Endothelial cell of umbilical vein (primary cell): ENCODE measurements around the gene PTGS1. TPM values are rescaled to one million over a fixed set of nuclear protein-coding genes. Genes with fewer than 3 reads are reported as not detected.

Source experiments
- BruUV-seq: library from RNA; stranded (reverse); fragments of 400-500 nt; replicated peaks from 2 replicates; lab custom pipeline; 2021; lab: Mats Ljungman, UMichigan
- CTCF ChIA-PET: fragments of 300-600, 350-600 bp; sonication (Branson Sonifier 250); formaldehyde crosslinking; loops from one replicate; lab custom pipeline; 2021; ENCODE audit warnings: antibody characterized with exemption, inconsistent platforms; lab: Charles Lee
- POLR2A ChIA-PET: fragments of 300-600, 350-600 bp; sonication (Branson Sonifier 250); formaldehyde crosslinking; loops from one replicate; lab custom pipeline; 2021; ENCODE audit warnings: antibody characterized with exemption, inconsistent platforms; lab: Charles Lee
- DNase-seq: peaks from one replicate; pipeline ENCODE4 v3.0.0-alpha.2; 2011; ENCODE audit warnings: low read depth, low spot score
- FAIRE-seq: peaks from 2 replicates; lab custom pipeline; 2011; peaks lifted over from hg19 to GRCh38; lab: Jason Lieb, UNC
- H2AFZ ChIP-seq: 2 replicates; pipeline ENCODE4 v1.6.0; 2012; ENCODE audit warnings: low read depth, low read length, control low read depth, inconsistent platforms
- H3K27ac ChIP-seq: 2 replicates; pipeline ENCODE4 v1.5.1; 2011; ENCODE audit warnings: low read depth, mild to moderate bottlenecking, control low read depth, low read length, moderate library complexity; ENCODE audit not compliant: insufficient read depth
- H3K27me3 ChIP-seq, 2 experiments: 2 replicates each; pipeline versions ENCODE4 v1.6.0 to v1.6.1; 2011; ENCODE audit warnings: low read length in 2 of 2, mixed read lengths in 1 of 2; ENCODE audit not compliant: control insufficient read depth in 2 of 2, insufficient read depth in 2 of 2
- H3K36me3 ChIP-seq, 2 experiments: 2 replicates in 1 of 2; 3 replicates in 1 of 2; pipeline ENCODE4 v1.5.1; 2011; ENCODE audit warnings: low read length in 2 of 2, mild to moderate bottlenecking in 1 of 2, moderate library complexity in 1 of 2; ENCODE audit not compliant: control insufficient read depth in 2 of 2, insufficient read depth in 2 of 2; ENCODE audit errors: extremely low read depth in 1 of 2
- H3K4me1 ChIP-seq: 3 replicates; pipeline ENCODE4 v1.5.1; 2011; ENCODE audit warnings: mild to moderate bottlenecking, low read length; ENCODE audit not compliant: control insufficient read depth, insufficient read depth; ENCODE audit errors: extremely low read depth
- H3K4me2 ChIP-seq: 2 replicates; pipeline ENCODE4 v1.6.1; 2011; ENCODE audit warnings: low read length, control low read depth, mixed read lengths; ENCODE audit not compliant: insufficient read depth
- H3K4me3 ChIP-seq, 3 experiments: fragments of 200-600 bp in 1 of 3; sonication (generic), shearing (Covaris generic) in 1 of 3; replicated peaks in 1 of 3; 2 replicates each; pipeline ENCODE4 v1.5.1; 2011 to 2016; ENCODE audit warnings: control low read depth in 3 of 3, low read length in 3 of 3, mild to moderate bottlenecking in 2 of 3, inconsistent platforms in 1 of 3, low read depth in 1 of 3, moderate library complexity in 1 of 3; ENCODE audit not compliant: insufficient read depth in 1 of 3
- H3K79me2 ChIP-seq: 2 replicates; pipeline ENCODE4 v1.6.0; 2012; ENCODE audit warnings: low read length, inconsistent platforms; ENCODE audit not compliant: control insufficient read depth, insufficient read depth
- H3K9ac ChIP-seq: replicated peaks from 2 replicates; pipeline ENCODE3; 2011; ENCODE audit warnings: low read length, control low read depth; ENCODE audit not compliant: insufficient read depth; ENCODE audit errors: extremely low read depth
- H3K9me1 ChIP-seq: replicated peaks from 3 replicates; pipeline ENCODE4 v1.6.0; 2011; ENCODE audit warnings: mild to moderate bottlenecking, low read length; ENCODE audit not compliant: control insufficient read depth, insufficient read depth; ENCODE audit errors: extremely low read depth
- H3K9me3 ChIP-seq: replicated peaks from 2 replicates; pipeline ENCODE4 v1.5.1; 2012; ENCODE audit warnings: low read length, inconsistent platforms; ENCODE audit not compliant: control insufficient read depth, insufficient read depth
- H4K20me1 ChIP-seq: replicated peaks from 2 replicates; pipeline ENCODE3; 2011; ENCODE audit warnings: mild to moderate bottlenecking, low read length; ENCODE audit not compliant: control insufficient read depth, insufficient read depth; ENCODE audit errors: extremely low read depth
- EZH2 ChIP-seq: IDR thresholded peaks from 2 replicates; pipeline ENCODE4 v1.6.1; 2012; ENCODE audit warnings: borderline replicate concordance, low read depth, mild to moderate bottlenecking, moderate library complexity, low read length, inconsistent platforms; ENCODE audit not compliant: severe bottlenecking
- FOS ChIP-seq: IDR thresholded peaks from 2 replicates; pipeline ENCODE4 v1.6.1; 2011; ENCODE audit warnings: mild to moderate bottlenecking, low read length, moderate library complexity, borderline replicate concordance; ENCODE audit not compliant: insufficient read depth
- GATA2 ChIP-seq: IDR thresholded peaks from 2 replicates; pipeline ENCODE4 v1.7.0; 2011; ENCODE audit warnings: low read depth, mild to moderate bottlenecking, moderate library complexity, mixed read lengths, low read length; ENCODE audit not compliant: insufficient read length, insufficient read depth
- JUN ChIP-seq: IDR thresholded peaks from 2 replicates; pipeline ENCODE4 v1.6.1; 2011; ENCODE audit warnings: borderline replicate concordance, low read depth; ENCODE audit not compliant: insufficient read length, insufficient read depth
- MAX ChIP-seq: IDR thresholded peaks from 2 replicates; pipeline ENCODE4 v1.6.1; 2011; ENCODE audit not compliant: insufficient read depth, insufficient read length
- MYC ChIP-seq: IDR thresholded peaks from one replicate; pipeline ENCODE4 v1.6.1; 2011; ENCODE audit warnings: mild to moderate bottlenecking, low read depth, low read length
- POLR2A ChIP-seq: IDR thresholded peaks from 2 replicates; pipeline ENCODE4 v1.6.1; 2012; ENCODE audit warnings: low read depth, mild to moderate bottlenecking, control low read depth, low read length
- POLR2AphosphoS5 ChIP-seq: IDR thresholded peaks from 2 replicates; pipeline ENCODE4 v1.6.1; 2012; ENCODE audit warnings: low read depth, mild to moderate bottlenecking, control low read depth, low read length, moderate library complexity; ENCODE audit not compliant: insufficient read depth
- dilution Hi-C: fragments of 300-500 bp; cut with MboI; formaldehyde crosslinking; loops from one replicate; pipeline ENCODE4 v1.15.0; 2019; ENCODE audit warnings: low sequenced_read_pairs; ENCODE audit not compliant: extremely low pct_ligation_motif_present
- intact Hi-C: fragments of 100-400 bp; cut with micrococcal nuclease; formaldehyde crosslinking; loops from one replicate; pipeline ENCODE4 v1.10.0; 2022
- polyA plus RNA-seq, 4 experiments: library from polyadenylated mRNA; depleted of rRNA in 3 of 4; stranded (reverse) in 3 of 4; unstranded in 1 of 4; fragments of >200 nt; gene quantifications; 2 replicates each; pipeline versions ENCODE4 v1.2.1 to v1.2.3, GENCODE V29; 2011 to 2012; ENCODE audit warnings: missing spikeins in 1 of 4
- total RNA-seq: library from RNA; stranded (reverse); gene quantifications from 2 replicates; pipeline ENCODE4 v1.2.3, GENCODE V29; 2021
- TF ChIP-seq, protein P1 (sequence below), 2 donors: IDR thresholded peaks; 1 replicate in 1 of 2; 2 replicates in 1 of 2; pipeline ENCODE4 v1.5.1; 2011; ENCODE audit warnings: low read length in 2 of 2, mild to moderate bottlenecking in 2 of 2, moderate library complexity in 2 of 2, control low read depth in 1 of 2, inconsistent platforms in 1 of 2, low read depth in 1 of 2; ENCODE audit not compliant: insufficient read depth in 1 of 2; ENCODE audit errors: extremely low read depth in 1 of 2

Gene PTGS1
- total and polyA plus RNA-seq, 2 donors (not counting 3 experiments of a cell fraction or from before 2014, with no cell fraction given) = 37.6 to 45.2 TPM

DNA sequence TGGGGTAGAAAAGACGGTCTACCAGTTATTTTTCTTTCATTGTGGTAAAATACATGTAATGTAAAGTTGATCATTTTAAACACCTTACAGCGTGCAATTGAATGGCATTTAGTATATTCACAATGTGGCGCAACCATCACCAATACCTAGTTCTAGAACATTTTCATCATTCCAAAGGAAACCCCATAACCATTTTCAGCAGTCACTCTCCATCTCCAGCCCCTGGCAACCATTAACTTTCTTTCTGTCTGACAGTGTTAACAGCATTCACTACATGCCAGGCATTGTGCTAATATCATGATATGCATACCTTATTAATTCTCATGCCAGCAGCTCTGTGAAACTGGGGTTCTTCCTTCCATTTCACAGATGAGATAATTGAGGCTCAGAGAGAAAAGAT is 32.0 kb downstream of the PTGS1 start:
- intact Hi-C loops = loop anchor here (1.0 to 2.0 kb wide), 6 partner anchors 18 to 416 kb away; no protein-coding TSS in a partner anchor
- Histone ChIP-seq H3K27me3 (no peaks in the 10 kb centered on the region), H3K36me3 (no peaks in the 10 kb centered on the region), H4K20me1 (no peaks in the 10 kb centered on the region), H3K9me3 (no peaks in the 10 kb centered on the region), H3K9ac (peak overlapping the region; percentile 41), H3K4me2 (peak overlapping the region; percentile 26), H3K27ac (peak overlapping the region; percentile 94), H3K4me1 (peaks cover 13% of the 10 kb centered on the region), H3K79me2 (no peaks in the 10 kb centered on the region), H3K9me1 (no peaks in the 10 kb centered on the region), H3K4me3 (no peak overlapping the region), H2AFZ (peak overlapping the region; percentile 47)
- TF ChIP-seq EZH2 = no peak
- no peak for TF ChIP-seq FOS
- TF ChIP-seq, protein P1, sequence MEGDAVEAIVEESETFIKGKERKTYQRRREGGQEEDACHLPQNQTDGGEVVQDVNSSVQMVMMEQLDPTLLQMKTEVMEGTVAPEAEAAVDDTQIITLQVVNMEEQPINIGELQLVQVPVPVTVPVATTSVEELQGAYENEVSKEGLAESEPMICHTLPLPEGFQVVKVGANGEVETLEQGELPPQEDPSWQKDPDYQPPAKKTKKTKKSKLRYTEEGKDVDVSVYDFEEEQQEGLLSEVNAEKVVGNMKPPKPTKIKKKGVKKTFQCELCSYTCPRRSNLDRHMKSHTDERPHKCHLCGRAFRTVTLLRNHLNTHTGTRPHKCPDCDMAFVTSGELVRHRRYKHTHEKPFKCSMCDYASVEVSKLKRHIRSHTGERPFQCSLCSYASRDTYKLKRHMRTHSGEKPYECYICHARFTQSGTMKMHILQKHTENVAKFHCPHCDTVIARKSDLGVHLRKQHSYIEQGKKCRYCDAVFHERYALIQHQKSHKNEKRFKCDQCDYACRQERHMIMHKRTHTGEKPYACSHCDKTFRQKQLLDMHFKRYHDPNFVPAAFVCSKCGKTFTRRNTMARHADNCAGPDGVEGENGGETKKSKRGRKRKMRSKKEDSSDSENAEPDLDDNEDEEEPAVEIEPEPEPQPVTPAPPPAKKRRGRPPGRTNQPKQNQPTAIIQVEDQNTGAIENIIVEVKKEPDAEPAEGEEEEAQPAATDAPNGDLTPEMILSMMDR (IDR thresholded peaks at IDR 0.05; ENCODE audit: extremely low read depth in 1 of 2, insufficient read depth in 1 of 2, low read depth in 1 of 2, low read length in 2 of 2) = no peak
- TF ChIP-seq POLR2A = no peak
- TF ChIP-seq POLR2AphosphoS5 = no peak
- TF ChIP-seq JUN = no peak
- no peak for TF ChIP-seq MYC
- no peak for TF ChIP-seq MAX
- TF ChIP-seq GATA2 = no peak
- dilution Hi-C loops = no loop called here
- ChIA-PET POLR2A (no interaction called here), CTCF (no interaction called here)
- no peak for FAIRE-seq
- no peak for DNase-seq
- TSS peak; percentile 96 for BruUV-seq
